Mesendoderm (in vitro differentiated cells): ENCODE data around the gene PDE6H.

Source experiments
- DNase-seq: peaks from one replicate; pipeline ENCODE4 v3.0.0; 2013
- H2AK5ac ChIP-seq: 2 replicates; pipeline ENCODE4 v1.6.1; 2013; ENCODE audit warnings: low read length, inconsistent platforms
- H2BK120ac ChIP-seq: 2 replicates; pipeline ENCODE4 v1.6.1; 2013; ENCODE audit warnings: low read depth, mild to moderate bottlenecking, low read length, moderate library complexity, mixed read lengths
- H2BK15ac ChIP-seq: replicated peaks from 2 replicates; pipeline ENCODE4 v1.6.1; 2013; ENCODE audit warnings: low read depth, mild to moderate bottlenecking, moderate library complexity
- H2BK5ac ChIP-seq: 2 replicates; pipeline ENCODE4 v1.6.1; 2013; ENCODE audit warnings: low read length, inconsistent platforms
- H3K18ac ChIP-seq: 2 replicates; pipeline ENCODE4 v1.6.1; 2013; ENCODE audit warnings: mild to moderate bottlenecking, low read length, mixed read lengths
- H3K23ac ChIP-seq: one replicate; pipeline ENCODE4 v1.6.1; 2013; ENCODE audit warnings: low read length
- H3K27ac ChIP-seq: 2 replicates; pipeline ENCODE4 v1.5.1; 2013; ENCODE audit warnings: low read depth, mild to moderate bottlenecking, inconsistent platforms, low read length, moderate library complexity
- H3K27me3 ChIP-seq: 2 replicates; pipeline ENCODE4 v1.6.1; 2013; ENCODE audit warnings: low read length, control low read depth, mild to moderate bottlenecking, inconsistent platforms; ENCODE audit not compliant: insufficient read depth, poor library complexity
- H3K36me3 ChIP-seq: 2 replicates; pipeline ENCODE4 v1.6.1; 2013; ENCODE audit warnings: low read length, inconsistent platforms; ENCODE audit not compliant: control insufficient read depth, insufficient read depth
- H3K4ac ChIP-seq: one replicate; pipeline ENCODE4 v1.6.1; 2013; ENCODE audit warnings: low read depth, mild to moderate bottlenecking, low read length, moderate library complexity
- H3K4me1 ChIP-seq: 2 replicates; pipeline ENCODE4 v1.6.1; 2013; ENCODE audit warnings: low read depth, low read length, inconsistent platforms; ENCODE audit not compliant: control insufficient read depth
- H3K4me2 ChIP-seq: 2 replicates; pipeline ENCODE4 v1.6.1; 2013; ENCODE audit warnings: low read length
- H3K4me3 ChIP-seq: 2 replicates; pipeline ENCODE4 v1.5.1; 2013; ENCODE audit warnings: mild to moderate bottlenecking, low read length
- H3K56ac ChIP-seq: one replicate; pipeline ENCODE4 v1.6.1; 2013; ENCODE audit warnings: low read length
- H3K79me1 ChIP-seq: 2 replicates; pipeline ENCODE4 v1.6.1; 2013; ENCODE audit warnings: low read length, inconsistent platforms
- H3K79me2 ChIP-seq: 2 replicates; pipeline ENCODE4 v1.6.1; 2013; ENCODE audit warnings: mild to moderate bottlenecking, low read length; ENCODE audit not compliant: control insufficient read depth, insufficient read depth
- H3K9ac ChIP-seq: 2 replicates; pipeline ENCODE4 v1.6.1; 2013; ENCODE audit warnings: low read length, inconsistent platforms
- H4K5ac ChIP-seq: one replicate; pipeline ENCODE4 v1.6.1; 2013; ENCODE audit warnings: low read length
- H4K8ac ChIP-seq: one replicate; pipeline ENCODE4 v1.6.1; 2013; ENCODE audit warnings: low read depth, mild to moderate bottlenecking, control low read depth, low read length, moderate library complexity
- WGBS: extraction: QIAGEN DNeasy Blood & Tissue Kit; methylation state at CpG from one replicate; pipeline ENCODE4 v1.1.7; 2013; ENCODE audit warnings: low lambda C conversion rate, missing lambda C conversion rate; ENCODE audit not compliant: insufficient coverage; ENCODE audit errors: extremely low coverage; 5-methylcytosine and 5-hydroxymethylcytosine counted together

Gene PDE6H

DNA sequence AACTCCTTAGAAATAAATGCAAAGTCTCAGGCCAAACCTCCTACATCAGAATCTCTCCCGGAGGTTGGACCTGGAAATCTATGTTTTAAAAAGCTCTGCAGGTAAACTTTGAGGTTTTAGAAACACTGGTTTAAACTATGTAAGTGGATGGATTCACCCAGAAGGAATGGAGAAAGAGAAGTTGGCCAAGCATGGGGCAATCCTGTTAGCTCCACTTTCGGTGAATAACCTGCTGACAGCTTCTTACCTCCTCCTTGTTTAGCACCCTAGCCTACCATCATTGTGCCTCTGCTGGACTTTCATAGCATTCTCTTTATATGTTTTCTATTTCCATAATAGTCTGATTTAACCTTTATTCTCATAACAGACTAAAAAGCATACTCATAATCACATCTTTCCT, 8.4 kb upstream of the PDE6H start:
- Histone ChIP-seq H2AK5ac (no peak overlapping the region), H4K8ac (no peak overlapping the region), H3K18ac (no peak overlapping the region), H2BK15ac (no peak overlapping the region), H3K27me3 (no peaks in the 10 kb centered on the region), H3K4me1 (no peaks in the 10 kb centered on the region), H3K56ac (no peak overlapping the region), H3K79me2 (no peaks in the 10 kb centered on the region), H3K4ac (no peak overlapping the region), H4K5ac (no peak overlapping the region), H2BK120ac (no peak overlapping the region), H3K79me1 (no peaks in the 10 kb centered on the region), H3K4me2 (no peak overlapping the region), H3K27ac (no peak overlapping the region), H2BK5ac (no peak overlapping the region), H3K23ac (no peak overlapping the region), H3K36me3 (no peaks in the 10 kb centered on the region), H3K9ac (no peak overlapping the region), H3K4me3 (no peak overlapping the region)
- DNase-seq: no peak
- WGBS: no CpG with 5 or more reads among the region's 2 CpGs

DNA sequence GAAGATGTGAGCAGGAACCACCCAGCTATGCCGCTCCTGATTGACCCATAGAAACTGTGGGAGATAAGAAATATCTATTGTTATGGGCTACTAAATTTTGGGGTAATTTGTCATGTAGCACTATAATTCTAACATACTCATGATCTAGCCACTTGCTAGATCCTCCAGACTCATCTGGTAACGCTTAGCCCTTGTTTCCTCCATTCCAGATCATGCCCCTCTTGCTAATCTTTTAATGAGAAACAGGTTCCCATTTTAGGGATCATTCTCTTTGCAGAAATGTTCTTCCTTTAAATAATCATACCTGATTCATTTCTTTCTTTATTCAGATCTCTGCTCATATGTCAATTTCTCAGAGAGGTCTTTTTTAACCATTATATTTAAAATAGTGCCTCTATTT, 7.6 kb upstream of the PDE6H start:
- no peak overlapping the region for H3K4ac ChIP-seq
- H3K4me1 ChIP-seq: no peaks in the 10 kb centered on the region
- H2BK120ac ChIP-seq: no peak overlapping the region
- H2AK5ac ChIP-seq: no peak overlapping the region
- no peak overlapping the region for H2BK5ac ChIP-seq
- no peak overlapping the region for H3K9ac ChIP-seq
- H3K27me3 ChIP-seq: no peaks in the 10 kb centered on the region
- WGBS: no CpG with 5 or more reads among the region's 2 CpGs
- H4K8ac ChIP-seq: no peak overlapping the region
- no peak for DNase-seq
- no peak overlapping the region for H3K56ac ChIP-seq
- H3K27ac ChIP-seq: no peak overlapping the region
- no peaks in the 10 kb centered on the region for H3K79me2 ChIP-seq
- H2BK15ac ChIP-seq: no peak overlapping the region
- H3K36me3 ChIP-seq: no peaks in the 10 kb centered on the region
- no peak overlapping the region for H3K23ac ChIP-seq
- no peak overlapping the region for H4K5ac ChIP-seq
- H3K79me1 ChIP-seq: no peaks in the 10 kb centered on the region
- no peak overlapping the region for H3K4me2 ChIP-seq
- H3K4me3 ChIP-seq: no peak overlapping the region
- no peak overlapping the region for H3K18ac ChIP-seq

DNA sequence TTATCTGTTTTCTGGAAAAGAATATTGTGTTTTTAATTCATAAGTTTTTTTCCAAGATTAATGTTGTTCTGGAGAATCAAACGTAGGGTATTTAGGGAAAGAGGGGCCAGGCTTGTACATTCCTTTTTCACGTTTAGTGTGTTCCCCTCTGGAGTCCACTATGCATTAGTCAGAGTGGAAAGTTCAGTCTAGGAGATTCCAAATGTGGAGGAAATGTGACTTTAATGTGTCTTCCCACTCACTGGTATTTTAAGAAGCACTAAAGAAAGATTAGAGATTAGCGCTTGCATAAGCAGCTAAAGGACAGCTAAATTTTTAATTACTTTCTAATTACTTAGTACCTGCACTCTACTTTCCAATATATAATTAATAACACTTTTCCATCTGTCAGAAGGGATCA, 4.4 kb upstream of the PDE6H start:
- H3K23ac ChIP-seq: no peak overlapping the region
- WGBS: no CpG with 5 or more reads among the region's 3 CpGs

DNA sequence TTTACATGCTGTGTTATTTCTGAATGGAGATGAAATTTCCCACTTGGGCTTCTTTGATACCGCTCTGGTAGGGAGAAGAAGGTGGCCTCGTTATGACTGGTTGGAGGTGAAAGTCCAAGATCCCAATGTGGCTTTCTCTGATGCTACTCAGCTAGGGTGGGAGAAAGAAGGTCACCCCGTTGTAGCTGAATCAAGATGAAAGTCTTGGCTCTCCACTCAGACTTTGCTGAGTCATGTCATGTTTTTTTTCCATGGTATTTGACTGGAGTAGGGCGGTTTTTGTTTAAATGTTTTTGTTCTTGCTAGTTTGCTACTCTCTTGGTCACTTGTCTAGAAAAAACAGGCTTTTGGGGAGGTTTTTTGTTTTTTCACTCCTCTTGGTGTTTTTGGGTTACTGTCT, 2.4 kb upstream of the PDE6H start:
- Histone ChIP-seq H3K9ac (no peak overlapping the region), H3K36me3 (no peaks in the 10 kb centered on the region), H2BK15ac (no peak overlapping the region), H4K8ac (no peak overlapping the region), H3K79me1 (no peaks in the 10 kb centered on the region), H3K4me2 (no peak overlapping the region), H3K23ac (no peak overlapping the region), H3K79me2 (no peaks in the 10 kb centered on the region), H3K27ac (no peak overlapping the region), H2AK5ac (no peak overlapping the region), H3K4me3 (no peak overlapping the region), H3K4ac (no peak overlapping the region), H3K4me1 (no peaks in the 10 kb centered on the region), H4K5ac (no peak overlapping the region), H3K56ac (no peak overlapping the region), H2BK5ac (no peak overlapping the region), H3K27me3 (no peaks in the 10 kb centered on the region), H3K18ac (no peak overlapping the region), H2BK120ac (no peak overlapping the region)
- no peak for DNase-seq
- WGBS: no CpG with 5 or more reads among the region's 4 CpGs

More for the DNA sequence above, 4.4 kb upstream of the PDE6H start:
- no peak overlapping the region for H3K4me2 ChIP-seq
- H3K27ac ChIP-seq: no peak overlapping the region
- no peaks in the 10 kb centered on the region for H3K27me3 ChIP-seq
- H4K8ac ChIP-seq: no peak overlapping the region
- no peak overlapping the region for H3K4me3 ChIP-seq
- H3K18ac ChIP-seq: no peak overlapping the region
- no peak overlapping the region for H3K56ac ChIP-seq
- no peak overlapping the region for H2AK5ac ChIP-seq
- no peak overlapping the region for H3K4ac ChIP-seq
- no peak overlapping the region for H2BK5ac ChIP-seq
- no peaks in the 10 kb centered on the region for H3K4me1 ChIP-seq
- no peak overlapping the region for H2BK120ac ChIP-seq
- DNase-seq: no peak
- H3K9ac ChIP-seq: no peak overlapping the region
- no peaks in the 10 kb centered on the region for H3K79me2 ChIP-seq
- H2BK15ac ChIP-seq: no peak overlapping the region
- H3K79me1 ChIP-seq: no peaks in the 10 kb centered on the region
- H4K5ac ChIP-seq: no peak overlapping the region
- no peaks in the 10 kb centered on the region for H3K36me3 ChIP-seq

- no peaks in the 10 kb centered on the region for H3K27me3 ChIP-seq
- no CpG with 5 or more reads among the region's 3 CpGs for WGBS
- no peak overlapping the region for H4K5ac ChIP-seq
- DNase-seq: no peak
- H2BK5ac ChIP-seq: no peak overlapping the region
- H3K27ac ChIP-seq: no peak overlapping the region
- H3K4me2 ChIP-seq: no peak overlapping the region
- no peak overlapping the region for H2BK120ac ChIP-seq
- no peaks in the 10 kb centered on the region for H3K79me2 ChIP-seq
- H3K18ac ChIP-seq: no peak overlapping the region
- no peaks in the 10 kb centered on the region for H3K36me3 ChIP-seq
- H4K8ac ChIP-seq: no peak overlapping the region
- no peak overlapping the region for H2AK5ac ChIP-seq
- no peak overlapping the region for H2BK15ac ChIP-seq
- H3K23ac ChIP-seq: no peak overlapping the region
- H3K4me1 ChIP-seq: no peaks in the 10 kb centered on the region
- no peak overlapping the region for H3K56ac ChIP-seq
- H3K9ac ChIP-seq: no peak overlapping the region
- H3K79me1 ChIP-seq: no peaks in the 10 kb centered on the region
- H3K4me3 ChIP-seq: no peak overlapping the region
- H3K4ac ChIP-seq: no peak overlapping the region
Measured at GRCh38 chr12:14974633-14975032, 1.8 kb downstream of the PDE6H start.

DNA sequence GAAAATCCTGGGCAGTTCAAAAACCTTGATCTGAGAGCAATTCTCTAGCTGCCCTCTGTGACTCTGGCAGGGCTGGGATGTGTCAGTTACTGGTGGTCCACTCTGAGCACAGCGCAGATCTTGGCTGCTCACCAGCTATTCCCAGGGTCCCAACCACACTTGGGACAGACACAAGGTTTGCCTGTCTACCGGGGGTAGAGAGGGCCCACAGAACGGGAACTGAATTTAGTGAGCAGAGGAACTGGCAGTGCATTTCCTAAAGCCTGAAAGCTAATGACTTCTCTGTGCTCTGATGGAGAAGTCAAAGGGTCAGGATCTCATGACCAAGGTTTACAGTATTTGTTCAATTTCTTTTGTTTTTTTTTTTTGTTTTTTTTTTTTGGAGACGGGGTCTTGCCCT, 2.6 kb downstream of the PDE6H start:
- H3K79me1 ChIP-seq: no peaks in the 10 kb centered on the region
- H3K4me1 ChIP-seq: no peaks in the 10 kb centered on the region
- no peak overlapping the region for H3K4ac ChIP-seq
- H2BK15ac ChIP-seq: no peak overlapping the region
- WGBS: no CpG with 5 or more reads among the region's 4 CpGs
- H3K4me2 ChIP-seq: no peak overlapping the region
- H3K23ac ChIP-seq: no peak overlapping the region
- no peak overlapping the region for H3K18ac ChIP-seq
- no peak overlapping the region for H4K5ac ChIP-seq
- no peak overlapping the region for H2BK120ac ChIP-seq
- H3K9ac ChIP-seq: no peak overlapping the region
- H2AK5ac ChIP-seq: no peak overlapping the region
- DNase-seq: no peak
- H4K8ac ChIP-seq: no peak overlapping the region
- H3K56ac ChIP-seq: no peak overlapping the region
- no peak overlapping the region for H2BK5ac ChIP-seq
- no peaks in the 10 kb centered on the region for H3K27me3 ChIP-seq
- no peaks in the 10 kb centered on the region for H3K79me2 ChIP-seq
- no peaks in the 10 kb centered on the region for H3K36me3 ChIP-seq
- H3K4me3 ChIP-seq: no peak overlapping the region
- no peak overlapping the region for H3K27ac ChIP-seq
